Endothelial cell of umbilical vein (primary cell): Measurements from ENCODE around the gene VSIG10L. TPM values are rescaled to one million over a fixed set of nuclear protein-coding genes. Genes with fewer than 3 reads are reported as not detected.

Experiments
- BruUV-seq: library from RNA; stranded (reverse); fragments of 400-500 nt; replicated peaks from 2 replicates; lab custom pipeline; 2021; lab: Mats Ljungman, UMichigan
- CTCF ChIA-PET: fragments of 300-600, 350-600 bp; sonication (Branson Sonifier 250); formaldehyde crosslinking; loops from one replicate; lab custom pipeline; 2021; ENCODE audit warnings: antibody characterized with exemption, inconsistent platforms; lab: Charles Lee
- POLR2A ChIA-PET: fragments of 300-600, 350-600 bp; sonication (Branson Sonifier 250); formaldehyde crosslinking; loops from one replicate; lab custom pipeline; 2021; ENCODE audit warnings: antibody characterized with exemption, inconsistent platforms; lab: Charles Lee
- DNase-seq: peaks from one replicate; pipeline ENCODE4 v3.0.0-alpha.2; 2011; ENCODE audit warnings: low read depth, low spot score
- FAIRE-seq: peaks from 2 replicates; lab custom pipeline; 2011; peaks lifted over from hg19 to GRCh38; lab: Jason Lieb, UNC
- H2AFZ ChIP-seq: 2 replicates; pipeline ENCODE4 v1.6.0; 2012; ENCODE audit warnings: low read depth, low read length, control low read depth, inconsistent platforms
- H3K27ac ChIP-seq: 2 replicates; pipeline ENCODE4 v1.5.1; 2011; ENCODE audit warnings: low read depth, mild to moderate bottlenecking, control low read depth, low read length, moderate library complexity; ENCODE audit not compliant: insufficient read depth
- H3K27me3 ChIP-seq, 2 experiments: 2 replicates each; pipeline versions ENCODE4 v1.6.0 to v1.6.1; 2011; ENCODE audit warnings: low read length in 2 of 2, mixed read lengths in 1 of 2; ENCODE audit not compliant: control insufficient read depth in 2 of 2, insufficient read depth in 2 of 2
- H3K36me3 ChIP-seq, 2 experiments: 2 replicates in 1 of 2; 3 replicates in 1 of 2; pipeline ENCODE4 v1.5.1; 2011; ENCODE audit warnings: low read length in 2 of 2, mild to moderate bottlenecking in 1 of 2, moderate library complexity in 1 of 2; ENCODE audit not compliant: control insufficient read depth in 2 of 2, insufficient read depth in 2 of 2; ENCODE audit errors: extremely low read depth in 1 of 2
- H3K4me1 ChIP-seq: 3 replicates; pipeline ENCODE4 v1.5.1; 2011; ENCODE audit warnings: mild to moderate bottlenecking, low read length; ENCODE audit not compliant: control insufficient read depth, insufficient read depth; ENCODE audit errors: extremely low read depth
- H3K4me2 ChIP-seq: 2 replicates; pipeline ENCODE4 v1.6.1; 2011; ENCODE audit warnings: low read length, control low read depth, mixed read lengths; ENCODE audit not compliant: insufficient read depth
- H3K4me3 ChIP-seq, 3 experiments: fragments of 200-600 bp in 1 of 3; sonication (generic), shearing (Covaris generic) in 1 of 3; replicated peaks in 1 of 3; 2 replicates each; pipeline ENCODE4 v1.5.1; 2011 to 2016; ENCODE audit warnings: control low read depth in 3 of 3, low read length in 3 of 3, mild to moderate bottlenecking in 2 of 3, inconsistent platforms in 1 of 3, low read depth in 1 of 3, moderate library complexity in 1 of 3; ENCODE audit not compliant: insufficient read depth in 1 of 3
- H3K79me2 ChIP-seq: 2 replicates; pipeline ENCODE4 v1.6.0; 2012; ENCODE audit warnings: low read length, inconsistent platforms; ENCODE audit not compliant: control insufficient read depth, insufficient read depth
- H3K9ac ChIP-seq: replicated peaks from 2 replicates; pipeline ENCODE3; 2011; ENCODE audit warnings: low read length, control low read depth; ENCODE audit not compliant: insufficient read depth; ENCODE audit errors: extremely low read depth
- H3K9me1 ChIP-seq: replicated peaks from 3 replicates; pipeline ENCODE4 v1.6.0; 2011; ENCODE audit warnings: mild to moderate bottlenecking, low read length; ENCODE audit not compliant: control insufficient read depth, insufficient read depth; ENCODE audit errors: extremely low read depth
- H3K9me3 ChIP-seq: replicated peaks from 2 replicates; pipeline ENCODE4 v1.5.1; 2012; ENCODE audit warnings: low read length, inconsistent platforms; ENCODE audit not compliant: control insufficient read depth, insufficient read depth
- H4K20me1 ChIP-seq: replicated peaks from 2 replicates; pipeline ENCODE3; 2011; ENCODE audit warnings: mild to moderate bottlenecking, low read length; ENCODE audit not compliant: control insufficient read depth, insufficient read depth; ENCODE audit errors: extremely low read depth
- EZH2 ChIP-seq: IDR thresholded peaks from 2 replicates; pipeline ENCODE4 v1.6.1; 2012; ENCODE audit warnings: borderline replicate concordance, low read depth, mild to moderate bottlenecking, moderate library complexity, low read length, inconsistent platforms; ENCODE audit not compliant: severe bottlenecking
- FOS ChIP-seq: IDR thresholded peaks from 2 replicates; pipeline ENCODE4 v1.6.1; 2011; ENCODE audit warnings: mild to moderate bottlenecking, low read length, moderate library complexity, borderline replicate concordance; ENCODE audit not compliant: insufficient read depth
- GATA2 ChIP-seq: IDR thresholded peaks from 2 replicates; pipeline ENCODE4 v1.7.0; 2011; ENCODE audit warnings: low read depth, mild to moderate bottlenecking, moderate library complexity, mixed read lengths, low read length; ENCODE audit not compliant: insufficient read length, insufficient read depth
- JUN ChIP-seq: IDR thresholded peaks from 2 replicates; pipeline ENCODE4 v1.6.1; 2011; ENCODE audit warnings: borderline replicate concordance, low read depth; ENCODE audit not compliant: insufficient read length, insufficient read depth
- MYC ChIP-seq: IDR thresholded peaks from one replicate; pipeline ENCODE4 v1.6.1; 2011; ENCODE audit warnings: mild to moderate bottlenecking, low read depth, low read length
- POLR2A ChIP-seq: IDR thresholded peaks from 2 replicates; pipeline ENCODE4 v1.6.1; 2012; ENCODE audit warnings: low read depth, mild to moderate bottlenecking, control low read depth, low read length
- POLR2AphosphoS5 ChIP-seq: IDR thresholded peaks from 2 replicates; pipeline ENCODE4 v1.6.1; 2012; ENCODE audit warnings: low read depth, mild to moderate bottlenecking, control low read depth, low read length, moderate library complexity; ENCODE audit not compliant: insufficient read depth
- dilution Hi-C: fragments of 300-500 bp; cut with MboI; formaldehyde crosslinking; loops from one replicate; pipeline ENCODE4 v1.15.0; 2019; ENCODE audit warnings: low sequenced_read_pairs; ENCODE audit not compliant: extremely low pct_ligation_motif_present
- intact Hi-C: fragments of 100-400 bp; cut with micrococcal nuclease; formaldehyde crosslinking; loops from one replicate; pipeline ENCODE4 v1.10.0; 2022
- polyA plus RNA-seq, 4 experiments: library from polyadenylated mRNA; depleted of rRNA in 3 of 4; stranded (reverse) in 3 of 4; unstranded in 1 of 4; fragments of >200 nt; gene quantifications; 2 replicates each; pipeline versions ENCODE4 v1.2.1 to v1.2.3, GENCODE V29; 2011 to 2012; ENCODE audit warnings: missing spikeins in 1 of 4
- total RNA-seq: library from RNA; stranded (reverse); gene quantifications from 2 replicates; pipeline ENCODE4 v1.2.3, GENCODE V29; 2021
- TF ChIP-seq, protein P1 (sequence below), 2 donors: IDR thresholded peaks; 1 replicate in 1 of 2; 2 replicates in 1 of 2; pipeline ENCODE4 v1.5.1; 2011; ENCODE audit warnings: low read length in 2 of 2, mild to moderate bottlenecking in 2 of 2, moderate library complexity in 2 of 2, control low read depth in 1 of 2, inconsistent platforms in 1 of 2, low read depth in 1 of 2; ENCODE audit not compliant: insufficient read depth in 1 of 2; ENCODE audit errors: extremely low read depth in 1 of 2
- TF ChIP-seq, protein P2 (sequence below): IDR thresholded peaks from 2 replicates; pipeline ENCODE4 v1.6.1; 2011; ENCODE audit not compliant: insufficient read depth, insufficient read length

VSIG10L gene
- total and polyA plus RNA-seq, 2 donors (not counting 3 experiments of a cell fraction or from before 2014, with no cell fraction given), result 0.62 to 0.77 TPM

DNA sequence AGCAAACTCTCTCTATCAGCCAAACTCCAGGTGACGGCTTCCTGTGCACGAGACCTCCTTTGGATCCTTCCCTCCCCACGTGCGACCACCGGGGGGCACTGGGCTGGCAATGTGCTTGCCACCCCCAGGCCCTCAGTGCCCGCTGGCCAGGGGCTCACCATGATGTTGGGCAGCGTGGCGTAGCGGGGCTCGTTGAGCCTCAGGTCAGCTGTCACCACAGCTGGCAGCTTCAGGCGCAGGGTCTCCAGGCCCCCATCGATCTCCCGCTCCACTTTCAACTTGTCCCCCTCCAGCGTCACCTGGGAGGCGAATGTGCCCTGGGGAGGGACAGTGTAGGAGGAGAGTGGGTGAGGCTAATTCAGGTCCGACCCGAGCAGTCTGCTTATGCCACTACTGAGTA, 4.8 kb upstream of the VSIG10L start:
- Histone ChIP-seq H3K79me2 (no peaks in the 10 kb centered on the region), H3K4me2 (no peak overlapping the region), H3K9me3 (no peaks in the 10 kb centered on the region), H3K27me3 (no peaks in the 10 kb centered on the region), H3K9me1 (no peaks in the 10 kb centered on the region), H3K27ac (no peak overlapping the region), H3K4me1 (no peaks in the 10 kb centered on the region), H3K9ac (no peak overlapping the region), H3K36me3 (peaks cover 0 to 3% of the 10 kb centered on the region in 2 experiments), H3K4me3 (no peak overlapping the region), H2AFZ (no peak overlapping the region), H4K20me1 (no peaks in the 10 kb centered on the region)
- no peak for DNase-seq
- CTCF ChIA-PET, result no interaction called here
- intact Hi-C loops (no loop called here), dilution Hi-C loops (no loop called here)
- POLR2A ChIA-PET, result no interaction called here
- TF ChIP-seq POLR2A, result no peak
- TF ChIP-seq, protein P1, sequence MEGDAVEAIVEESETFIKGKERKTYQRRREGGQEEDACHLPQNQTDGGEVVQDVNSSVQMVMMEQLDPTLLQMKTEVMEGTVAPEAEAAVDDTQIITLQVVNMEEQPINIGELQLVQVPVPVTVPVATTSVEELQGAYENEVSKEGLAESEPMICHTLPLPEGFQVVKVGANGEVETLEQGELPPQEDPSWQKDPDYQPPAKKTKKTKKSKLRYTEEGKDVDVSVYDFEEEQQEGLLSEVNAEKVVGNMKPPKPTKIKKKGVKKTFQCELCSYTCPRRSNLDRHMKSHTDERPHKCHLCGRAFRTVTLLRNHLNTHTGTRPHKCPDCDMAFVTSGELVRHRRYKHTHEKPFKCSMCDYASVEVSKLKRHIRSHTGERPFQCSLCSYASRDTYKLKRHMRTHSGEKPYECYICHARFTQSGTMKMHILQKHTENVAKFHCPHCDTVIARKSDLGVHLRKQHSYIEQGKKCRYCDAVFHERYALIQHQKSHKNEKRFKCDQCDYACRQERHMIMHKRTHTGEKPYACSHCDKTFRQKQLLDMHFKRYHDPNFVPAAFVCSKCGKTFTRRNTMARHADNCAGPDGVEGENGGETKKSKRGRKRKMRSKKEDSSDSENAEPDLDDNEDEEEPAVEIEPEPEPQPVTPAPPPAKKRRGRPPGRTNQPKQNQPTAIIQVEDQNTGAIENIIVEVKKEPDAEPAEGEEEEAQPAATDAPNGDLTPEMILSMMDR (IDR thresholded peaks at IDR 0.05; ENCODE audit: extremely low read depth in 1 of 2, insufficient read depth in 1 of 2, low read depth in 1 of 2, low read length in 2 of 2), result peak in 1 of 2 donors; percentile 6
- no peak for FAIRE-seq
- no TSS peak for BruUV-seq

DNA sequence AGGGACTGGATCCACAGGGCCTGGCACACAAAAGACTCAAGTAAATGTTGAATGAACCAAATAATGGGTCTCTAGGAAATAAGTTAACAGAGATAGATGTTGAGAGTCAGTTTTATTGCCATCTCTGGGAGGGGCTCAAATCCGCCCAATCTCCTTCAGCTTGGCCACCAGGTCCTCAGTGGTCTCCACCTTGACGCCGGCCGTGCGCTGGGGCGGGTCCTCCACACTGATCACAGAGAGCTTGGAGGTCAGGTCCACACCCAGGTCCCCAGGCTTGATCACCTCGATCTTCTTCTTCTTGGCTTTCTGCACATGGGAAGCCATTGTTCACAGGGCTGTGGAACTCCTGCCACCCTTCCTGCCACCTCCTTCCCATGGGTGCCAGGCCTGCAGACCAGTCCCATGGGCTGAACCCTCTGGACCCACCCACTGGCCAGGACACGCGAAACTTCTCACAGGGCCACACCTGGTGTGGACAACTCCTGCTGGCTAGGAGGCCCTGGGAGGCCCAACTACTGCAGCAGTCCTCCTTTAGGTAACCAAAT, 3.2 kb upstream of the VSIG10L start:
- BruUV-seq, result no TSS peak
- Histone ChIP-seq H3K4me2 (no peak overlapping the region), H3K79me2 (no peaks in the 10 kb centered on the region), H3K9me3 (no peaks in the 10 kb centered on the region), H3K27ac (no peak overlapping the region), H4K20me1 (no peaks in the 10 kb centered on the region), H3K4me1 (peaks cover 2% of the 10 kb centered on the region), H3K36me3 (no peaks in the 10 kb centered on the region), H3K4me3 (no peak overlapping the region), H3K9me1 (no peaks in the 10 kb centered on the region), H3K27me3 (no peaks in the 10 kb centered on the region), H2AFZ (no peak overlapping the region), H3K9ac (no peak overlapping the region)
- POLR2A ChIA-PET, result no interaction called here
- DNase-seq (no peak), FAIRE-seq (no peak)
- intact Hi-C loops, result no loop called here
- CTCF ChIA-PET, result no interaction called here
- TF ChIP-seq GATA2 (no peak), POLR2AphosphoS5 (no peak), MYC (no peak), FOS (no peak), EZH2 (no peak), POLR2A (no peak), JUN (no peak)
- TF ChIP-seq, protein P1 (IDR thresholded peaks at IDR 0.05; ENCODE audit: extremely low read depth in 1 of 2, insufficient read depth in 1 of 2, low read depth in 1 of 2, low read length in 2 of 2), result no peak
- TF ChIP-seq, protein P2, sequence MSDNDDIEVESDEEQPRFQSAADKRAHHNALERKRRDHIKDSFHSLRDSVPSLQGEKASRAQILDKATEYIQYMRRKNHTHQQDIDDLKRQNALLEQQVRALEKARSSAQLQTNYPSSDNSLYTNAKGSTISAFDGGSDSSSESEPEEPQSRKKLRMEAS, result no peak
- dilution Hi-C loops, result no loop called here
